Epithelial cell of proximal tubule (primary cell): ENCODE results near the gene PPP2R2C. TPM values are rescaled to one million over a fixed set of nuclear protein-coding genes. Genes with fewer than 3 reads are reported as not detected.

ENCODE experiments used
- DNase-seq: peaks from one replicate; pipeline ENCODE4 v3.0.0-alpha.2; 2011; ENCODE audit warnings: low read depth
- H3K4me3 ChIP-seq: 2 replicates; pipeline ENCODE4 v1.5.1; 2011; ENCODE audit warnings: low read depth, mild to moderate bottlenecking, low read length
- CTCF ChIP-seq: conservative IDR thresholded peaks from 2 replicates; pipeline ENCODE4 v1.5.1; 2012; ENCODE audit warnings: low read depth, mild to moderate bottlenecking, low read length
- total RNA-seq: library from RNA; depleted of rRNA; stranded (reverse); fragments of >200 nt; gene quantifications from 2 replicates; pipeline ENCODE4 v1.2.3, GENCODE V29; 2015

The PPP2R2C gene
- total RNA-seq, 1 donor from 2014 or later, result not detected

GRCh38 chr4:6449746-6450369 lies 22.6 kb downstream of the PPP2R2C start:
- no peak for DNase-seq
- no peak for TF ChIP-seq CTCF
- H3K4me3 ChIP-seq, result no peak overlapping the region

- no peak for TF ChIP-seq CTCF
- H3K4me3 ChIP-seq, result no peak overlapping the region
- DNase-seq, result no peak
These were observed 23.1 kb downstream of the PPP2R2C start for GRCh38 chr4:6449335-6449734.

GRCh38 chr4:6448476-6449170 lies 23.8 kb downstream of the PPP2R2C start:
- no peak for DNase-seq
- no peak for TF ChIP-seq CTCF
- no peak overlapping the region for H3K4me3 ChIP-seq

GRCh38 chr4:6447672-6448171 lies 24.7 kb downstream of the PPP2R2C start:
- no peak for TF ChIP-seq CTCF
- H3K4me3 ChIP-seq, result no peak overlapping the region
- no peak for DNase-seq

- no peak overlapping the region for H3K4me3 ChIP-seq
- DNase-seq, result no peak
- TF ChIP-seq CTCF, result no peak
These were observed 25.6 kb downstream of the PPP2R2C start for GRCh38 chr4:6446538-6447451.

GRCh38 chr4:6446130-6446482 lies 26.3 kb downstream of the PPP2R2C start:
- no peak for TF ChIP-seq CTCF
- H3K4me3 ChIP-seq, result no peak overlapping the region

More at GRCh38 chr4:6446130-6446482, 26.3 kb downstream of the PPP2R2C start:
- DNase-seq, result no peak
